A172 (cell line): Measurements from ENCODE around the gene DPY19L1. TPM values are rescaled to one million over a fixed set of nuclear protein-coding genes. Genes with fewer than 3 reads are reported as not detected.
A peak's percentile ranks its signal among the peaks of the same experiment; 100 is the strongest.
"Not testable (repeated sequence)": the region's sequence is repeated elsewhere in the genome, so short reads cannot be mapped to it uniquely, and the experiment has no call there.

Source experiments
- DNase-seq: peaks from one replicate; pipeline ENCODE4 v3.0.0-alpha.2; 2015; ENCODE audit warnings: low spot score
- total RNA-seq: library from RNA; depleted of rRNA; stranded (reverse); fragments of >200 nt; shearing (Covaris generic); gene quantifications from 2 replicates; pipeline ENCODE4 v1.2.3, GENCODE V29; 2014

DPY19L1 gene
- total RNA-seq, 1 experiment from 2014 or later, result 75.3 TPM

DNA sequence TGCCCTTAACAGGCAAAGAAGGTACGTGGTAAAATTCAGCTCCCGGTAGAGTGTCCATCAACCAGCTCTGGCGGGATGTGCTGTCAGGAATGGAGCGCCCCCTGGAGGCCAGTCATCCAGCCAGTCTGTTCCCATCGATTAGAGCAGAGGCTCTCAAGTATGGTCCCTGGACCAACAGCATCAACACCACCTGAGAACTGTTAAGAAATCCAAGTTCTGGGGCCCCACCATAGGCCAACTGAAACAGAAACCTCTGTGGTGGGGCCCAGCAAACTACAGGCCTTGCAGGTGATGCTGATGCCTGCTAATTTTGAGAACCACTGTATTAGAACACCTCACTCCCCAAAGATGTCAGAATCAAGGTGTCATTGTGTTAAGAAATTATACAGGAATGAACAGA is 109.2 kb downstream of the DPY19L1 start:
- peak; percentile 62 for DNase-seq

DNA sequence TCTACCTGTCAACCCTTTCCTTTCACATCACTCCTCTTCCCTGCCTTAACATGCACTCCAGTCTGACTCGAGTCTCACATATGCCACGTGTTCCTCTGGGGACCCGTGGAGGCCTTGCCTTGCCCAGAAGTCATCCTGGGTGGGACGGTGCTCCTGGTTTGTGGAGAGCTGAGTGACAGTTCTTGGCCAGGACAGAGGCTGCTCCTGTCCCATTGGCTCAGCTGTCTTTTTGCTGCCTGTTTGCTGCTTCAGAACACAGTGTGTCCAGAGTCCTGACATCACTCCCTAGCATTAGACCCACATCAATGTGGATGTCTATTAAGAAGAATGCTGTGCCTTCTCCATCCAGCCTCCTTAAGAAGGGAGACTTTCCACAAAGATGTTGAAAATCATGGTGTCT is 116.8 kb downstream of the DPY19L1 start:
- not testable (repeated sequence) for DNase-seq

DNA sequence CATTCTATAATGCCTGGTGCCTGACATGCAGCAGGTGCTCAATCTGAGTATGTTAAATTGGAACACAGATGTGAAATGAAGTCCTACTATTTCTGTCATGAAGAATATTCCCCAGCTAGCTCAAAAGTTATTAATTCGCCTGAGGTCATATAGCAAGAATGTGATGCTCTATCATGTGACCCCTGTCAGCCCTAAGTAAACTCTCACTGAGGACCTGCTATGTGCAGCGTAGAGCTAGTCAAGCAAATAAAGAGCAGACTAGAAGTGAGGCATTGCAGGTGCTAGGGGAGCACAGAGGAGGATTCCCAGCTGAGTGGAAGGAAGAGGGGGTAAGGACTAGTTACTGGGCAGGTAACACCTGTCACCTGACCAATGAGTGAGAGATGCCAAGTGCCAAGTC is 118.2 kb downstream of the DPY19L1 start:
- DNase-seq, result not testable (repeated sequence)

DNA sequence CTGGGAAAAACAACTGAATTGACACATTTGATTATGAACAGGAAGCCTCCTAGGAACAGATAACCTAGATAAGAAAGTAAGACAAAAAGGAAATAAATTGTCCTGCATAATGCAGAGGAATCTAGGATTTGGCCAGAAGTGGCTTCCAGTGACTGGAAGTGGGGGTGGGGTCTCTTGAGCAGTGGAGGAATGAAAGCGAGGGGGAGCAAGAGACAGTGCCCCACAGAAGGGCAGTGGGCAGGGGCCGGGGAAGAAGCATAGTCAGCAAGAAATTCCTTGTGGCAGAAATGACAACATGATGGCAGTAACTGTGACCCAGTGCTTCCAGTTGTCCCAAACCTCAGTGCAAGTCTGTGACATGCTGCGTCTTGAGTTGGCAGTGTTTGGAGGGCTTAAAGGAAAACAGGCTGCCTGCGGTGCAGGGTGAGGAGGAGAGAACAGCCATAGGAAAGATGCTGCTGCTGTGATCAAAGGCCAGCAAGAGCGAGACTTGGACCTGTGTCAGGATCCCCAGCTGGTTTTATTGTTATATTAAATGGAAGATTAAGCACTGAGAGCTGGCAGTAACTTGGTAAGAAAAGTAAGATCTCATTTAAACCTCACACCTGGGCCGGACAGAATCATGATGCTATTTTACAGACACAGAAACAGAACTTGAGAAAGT is 119.0 kb downstream of the DPY19L1 start:
- DNase-seq, result not testable (repeated sequence)

DNA sequence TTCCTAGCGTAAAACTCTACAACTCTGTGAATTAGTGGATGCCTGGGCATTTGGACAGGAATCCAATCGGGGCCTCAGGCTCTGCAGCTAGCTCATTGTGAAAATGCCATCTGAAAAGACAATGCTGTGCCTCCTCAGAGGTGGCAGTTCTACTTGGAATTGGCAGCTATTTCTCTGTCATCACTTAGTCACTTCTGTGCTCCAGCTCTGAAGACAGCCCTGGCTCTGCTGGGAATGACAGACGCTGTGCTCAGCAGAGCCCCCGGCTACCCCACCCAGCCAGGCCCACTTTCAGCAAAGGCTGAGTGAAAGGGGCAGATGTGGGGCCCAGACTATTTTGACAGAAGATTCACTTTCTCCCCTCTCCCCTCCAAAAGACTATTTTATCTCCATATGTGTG is 119.8 kb downstream of the DPY19L1 start:
- DNase-seq, result not testable (repeated sequence)

DNA sequence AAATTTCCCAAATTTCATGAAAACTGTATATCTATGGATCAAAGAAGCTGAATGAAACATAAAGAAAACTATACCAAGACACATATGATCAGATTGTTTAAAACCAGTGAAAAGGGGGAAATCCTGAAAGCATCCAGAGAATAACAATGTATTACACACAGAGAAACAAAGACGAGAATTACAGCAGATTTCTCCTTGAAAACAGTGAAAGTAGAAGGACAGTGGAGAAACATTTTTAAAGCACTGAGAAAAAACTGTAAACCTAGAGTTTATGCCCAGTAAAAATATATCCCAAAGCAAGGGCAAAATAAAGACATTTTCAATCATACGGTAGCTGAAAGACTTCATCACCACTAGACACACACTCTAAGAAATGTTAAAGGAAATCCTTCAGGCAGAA is 121.0 kb downstream of the DPY19L1 start:
- no peak for DNase-seq

DNA sequence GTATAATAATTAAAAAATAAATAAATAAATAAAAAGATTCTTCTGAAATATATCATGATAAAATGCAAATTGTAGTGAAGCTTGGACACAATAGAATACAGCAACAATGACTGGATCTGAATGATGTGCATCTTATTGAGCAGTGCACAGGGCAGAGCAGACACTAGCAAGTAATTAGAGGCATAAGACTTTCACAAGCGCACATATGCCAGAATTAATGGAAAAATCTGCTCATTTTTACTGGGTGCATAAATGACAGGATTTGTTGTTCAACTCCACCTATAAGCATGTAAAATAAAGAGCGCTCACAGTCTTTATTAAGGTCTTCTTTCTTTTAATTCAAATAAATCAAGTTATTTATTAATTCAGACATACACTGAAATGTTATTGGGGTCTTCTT is 125.0 kb downstream of the DPY19L1 start:
- DNase-seq, result no peak

DNA sequence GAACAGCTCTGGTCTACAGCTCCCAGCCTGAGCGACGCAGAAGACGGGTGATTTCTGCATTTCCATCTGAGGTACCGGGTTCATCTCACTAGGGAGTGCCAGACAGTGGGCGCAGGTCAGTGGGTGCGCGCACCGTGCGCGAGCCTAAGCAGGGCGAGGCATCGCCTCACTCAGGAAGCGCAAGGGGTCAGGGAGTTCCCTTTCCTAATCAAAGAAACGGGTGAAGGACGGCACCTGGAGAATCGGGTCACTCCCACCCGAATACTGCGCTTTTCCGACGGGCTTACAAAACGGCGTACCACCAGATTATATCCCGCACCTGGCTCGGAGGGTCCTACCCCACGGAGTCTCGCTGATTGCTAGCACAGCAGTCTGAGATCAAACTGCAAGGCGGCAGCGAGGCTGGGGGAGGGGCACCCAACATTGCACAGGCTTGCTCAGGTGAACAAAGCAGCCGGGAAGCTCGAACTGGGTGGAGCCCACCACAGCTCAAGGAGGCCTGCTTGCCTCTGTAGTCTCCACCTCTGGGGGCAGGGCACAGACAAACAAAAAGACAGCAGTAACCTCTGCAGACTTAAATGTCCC is 130.9 kb downstream of the DPY19L1 start:
- DNase-seq, result not testable (repeated sequence)

DNA sequence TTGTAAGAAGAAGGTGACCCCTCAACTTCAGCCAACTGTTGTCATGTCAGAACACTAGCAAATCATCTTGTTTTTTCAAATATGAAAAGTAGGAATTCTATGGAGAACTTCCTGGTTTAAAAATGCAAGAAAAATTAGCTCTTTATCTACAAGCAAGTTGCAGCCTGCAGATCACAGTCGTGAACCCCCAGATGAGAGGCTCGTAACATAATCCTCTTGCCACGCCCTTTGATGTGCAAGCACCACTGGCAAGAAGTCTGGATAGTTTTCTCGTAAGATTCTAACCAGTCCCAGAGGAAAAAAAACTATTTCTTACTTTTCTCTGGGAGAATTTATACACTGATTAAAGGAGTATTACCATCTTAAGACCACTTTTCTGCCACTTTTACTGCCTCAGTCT is 132.3 kb downstream of the DPY19L1 start:
- no peak for DNase-seq

DNA sequence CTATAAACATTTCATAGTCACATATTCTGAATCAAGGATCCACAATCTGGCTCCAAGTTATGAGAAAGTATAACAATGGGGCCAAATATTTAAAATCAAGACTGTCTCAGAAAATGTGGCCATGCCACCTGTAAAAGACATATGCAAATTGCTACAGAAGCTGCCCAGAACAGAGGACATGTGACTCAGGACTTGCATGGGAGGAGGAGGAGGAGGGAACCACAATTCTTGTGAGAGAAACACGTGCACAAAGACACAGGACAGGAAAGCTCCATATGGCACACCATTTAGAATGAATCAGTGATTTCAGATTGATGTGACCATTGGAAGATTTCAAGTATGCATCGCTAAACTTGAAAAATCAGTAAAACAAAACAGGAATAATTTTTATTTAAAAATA is 133.4 kb downstream of the DPY19L1 start:
- DNase-seq, result not testable (repeated sequence)

DNA sequence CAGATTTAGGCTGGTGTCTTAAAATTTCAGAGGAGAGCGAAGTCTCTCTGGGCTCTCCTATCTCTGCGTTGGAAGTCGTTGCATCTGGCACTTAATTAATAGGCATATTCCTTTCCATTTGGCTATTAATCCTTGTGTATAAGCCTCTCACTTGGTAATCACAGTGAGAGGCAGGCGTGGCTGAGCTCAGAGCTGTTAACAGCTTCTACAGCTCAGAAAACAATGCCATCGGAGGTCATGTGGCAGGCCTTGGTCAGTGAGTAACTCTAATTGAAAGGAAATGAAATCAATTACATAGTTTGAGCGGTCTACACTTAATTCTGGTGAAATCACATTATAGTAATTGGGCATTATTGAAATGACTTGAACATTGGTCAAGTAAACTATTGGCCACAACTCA is 135.1 kb downstream of the DPY19L1 start:
- DNase-seq, result no peak

DNA sequence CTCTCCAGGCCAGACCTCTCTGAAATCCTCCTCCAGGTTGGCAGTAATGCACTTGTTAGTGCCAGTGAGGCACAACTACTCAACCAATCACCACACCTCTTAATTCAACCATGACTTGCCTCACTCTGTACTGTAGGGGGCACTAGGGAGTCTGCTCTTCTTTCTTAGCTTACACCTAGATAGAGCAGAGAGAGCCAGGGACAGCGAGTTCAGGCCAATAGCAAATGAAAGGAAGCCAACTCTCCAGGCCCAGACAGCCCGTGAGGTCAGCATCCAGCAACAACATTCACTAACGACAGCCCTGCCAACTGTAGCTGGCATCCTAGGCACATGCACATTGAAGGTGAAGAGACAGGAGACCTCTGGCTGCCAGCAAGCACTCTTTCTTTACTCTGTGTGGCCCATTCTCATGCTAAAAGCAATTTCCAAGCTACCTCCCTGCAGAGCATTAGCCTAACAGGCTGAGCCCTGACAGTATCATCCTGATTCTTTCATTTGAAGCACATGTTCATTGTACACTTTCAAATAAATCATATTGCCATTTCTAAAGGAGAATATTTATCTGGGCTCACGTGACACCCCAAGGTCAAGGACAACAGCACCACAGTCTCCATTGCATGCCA is 136.3 kb downstream of the DPY19L1 start:
- DNase-seq, result no peak

DNA sequence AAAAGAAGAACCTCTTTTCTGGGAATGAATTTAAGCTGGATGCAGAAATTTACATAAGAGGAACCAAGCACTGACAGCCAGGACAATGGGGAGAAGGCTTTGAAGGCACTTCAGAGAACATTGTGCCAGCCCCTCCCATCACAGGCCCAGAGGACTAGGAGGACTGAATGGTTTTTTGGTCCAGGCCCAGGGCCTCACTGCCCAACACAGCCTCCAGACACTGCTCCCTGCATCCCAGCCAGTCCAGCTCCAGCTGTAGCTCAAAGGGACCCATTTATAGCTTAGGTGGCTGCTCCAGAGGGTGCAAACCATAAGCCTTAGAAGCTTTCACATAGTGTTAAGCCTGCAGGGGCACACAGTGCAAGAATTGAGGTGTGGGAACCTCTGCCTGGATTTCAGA is 142.1 kb downstream of the DPY19L1 start:
- DNase-seq, result no peak

DNA sequence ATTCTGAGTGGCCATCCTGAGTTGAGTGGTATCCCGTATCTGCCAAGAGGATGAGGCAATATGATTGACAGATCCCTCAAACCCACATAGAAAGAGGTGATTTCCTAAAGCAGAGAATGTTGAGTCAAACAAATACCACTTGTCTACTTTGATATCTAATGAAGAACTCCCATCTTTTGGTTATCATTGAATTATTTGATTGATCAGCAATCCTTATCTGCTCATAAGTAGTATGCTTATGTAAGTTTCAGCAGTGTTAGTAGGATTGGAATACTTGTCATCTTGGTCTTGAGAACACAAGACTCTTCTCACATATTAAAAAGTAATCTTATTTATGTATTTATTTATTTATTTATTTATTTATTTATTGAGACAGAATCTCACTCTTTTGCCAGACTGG is 147.3 kb downstream of the DPY19L1 start:
- DNase-seq, result no peak

DNA sequence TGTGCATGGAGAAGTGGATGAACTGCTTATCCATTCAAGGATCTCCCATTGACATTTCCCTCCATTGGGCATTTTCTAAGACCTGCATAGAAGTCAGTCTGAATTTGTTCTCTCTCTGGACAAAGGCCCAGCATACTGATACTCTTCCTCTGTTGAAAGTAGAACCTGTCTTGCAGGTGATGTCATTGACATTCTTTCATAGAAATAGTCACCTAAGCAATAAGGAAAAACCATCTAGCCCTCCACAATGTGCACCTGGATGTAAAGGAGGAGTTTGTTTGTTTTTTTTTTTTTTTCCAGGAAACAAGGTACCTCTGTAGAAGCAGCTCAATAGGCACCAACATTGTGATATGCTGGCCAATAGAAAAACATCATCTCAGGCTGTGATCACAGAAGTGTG is 150.4 kb downstream of the DPY19L1 start:
- no peak for DNase-seq

DNA sequence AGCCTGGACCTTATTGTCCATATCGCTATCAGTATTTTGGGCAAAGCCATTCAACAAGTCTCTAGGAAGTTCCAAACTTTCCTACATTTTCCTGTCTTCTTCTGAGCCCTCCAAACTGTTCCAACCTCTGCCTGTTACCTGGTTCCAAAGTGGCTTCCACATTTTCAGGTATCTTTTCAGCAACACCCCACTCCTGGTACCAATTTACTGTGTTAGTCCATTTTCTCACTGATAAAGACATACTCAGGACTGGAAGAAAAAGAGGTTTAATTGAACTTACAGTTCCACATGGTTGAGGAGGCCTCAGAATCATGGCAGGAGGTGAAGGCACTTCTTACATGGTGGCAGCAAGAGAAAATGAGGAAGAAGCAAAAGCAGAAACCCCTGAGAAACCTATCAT is 153.4 kb downstream of the DPY19L1 start:
- not testable (repeated sequence) for DNase-seq

DNA sequence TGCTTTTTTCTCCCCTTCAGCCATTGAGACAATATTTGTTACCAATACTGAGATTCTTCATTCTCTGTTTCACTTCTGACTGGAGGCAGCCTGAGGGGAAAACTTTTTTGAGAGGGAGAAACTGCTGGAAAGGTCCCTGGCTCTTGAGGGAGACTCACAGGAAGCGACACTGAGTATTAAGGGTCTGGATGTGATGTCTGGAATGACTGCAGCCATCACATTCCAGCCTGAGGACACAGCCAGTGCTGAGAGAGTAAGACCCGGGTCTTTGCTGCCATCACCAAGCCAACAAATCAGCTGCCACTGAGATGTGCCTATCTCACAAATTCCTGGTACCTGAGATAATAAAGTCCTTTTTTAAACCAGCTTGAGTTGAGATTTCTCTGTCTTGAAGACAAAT is 157.4 kb downstream of the DPY19L1 start:
- DNase-seq, result no peak

DNA sequence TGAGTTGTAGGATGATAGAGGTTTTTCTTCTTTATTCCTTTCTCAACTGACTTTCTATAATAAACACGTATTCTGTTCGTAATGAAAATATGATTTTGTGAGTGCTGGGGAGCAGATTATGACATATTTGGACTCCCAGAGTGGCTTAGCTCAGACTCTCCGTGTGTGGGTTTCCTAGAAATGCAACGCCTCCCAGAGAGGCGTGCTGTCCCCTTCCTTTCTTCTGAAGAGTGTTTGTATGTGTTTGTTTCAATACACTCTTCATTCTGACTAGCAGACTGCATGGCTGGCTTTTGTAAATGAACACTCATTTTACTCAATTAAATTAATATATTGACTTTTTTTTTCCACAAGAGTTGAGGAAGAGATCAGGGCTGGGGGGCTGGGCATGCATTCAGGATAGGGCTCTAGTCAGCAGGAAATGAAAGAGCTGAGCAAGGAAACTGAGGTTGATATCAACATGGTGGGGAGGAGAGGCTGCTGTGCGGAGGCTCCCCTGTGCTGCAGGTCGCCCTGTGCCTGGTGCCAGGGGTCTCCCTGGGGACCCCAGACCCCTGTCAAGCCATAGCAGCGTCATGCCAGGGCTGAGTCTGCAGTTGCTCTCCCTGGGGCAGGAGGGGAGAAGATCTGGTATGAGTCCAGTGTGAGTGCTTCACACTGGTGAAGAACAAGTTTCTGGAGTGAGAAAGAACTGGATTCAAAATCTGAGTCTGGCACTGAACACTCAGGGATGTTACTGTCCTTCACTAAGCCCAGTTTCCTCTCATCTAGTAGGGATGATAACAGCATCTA is 158.1 kb downstream of the DPY19L1 start:
- not testable (repeated sequence) for DNase-seq
